H9 (cell line): ENCODE data around the gene ADSL. TPM values are rescaled to one million over a fixed set of nuclear protein-coding genes. Genes with fewer than 3 reads are reported as not detected.

Experiments
- DNase-seq: peaks from one replicate; pipeline ENCODE4 v3.0.0-alpha.2; 2017
- H2AFZ ChIP-seq: one replicate; pipeline ENCODE4 v1.6.1; 2013; ENCODE audit warnings: mild to moderate bottlenecking, low read length, control low read depth, moderate library complexity
- H2AK5ac ChIP-seq: 2 replicates; pipeline ENCODE4 v1.6.1; 2013; ENCODE audit warnings: low read length, control low read depth, mixed read lengths; ENCODE audit not compliant: insufficient read length
- H2BK120ac ChIP-seq: one replicate; pipeline ENCODE4 v1.6.1; 2013; ENCODE audit warnings: low read depth, mild to moderate bottlenecking, low read length, control low read depth, inconsistent platforms; ENCODE audit not compliant: poor library complexity, severe bottlenecking
- H2BK12ac ChIP-seq: 2 replicates; pipeline ENCODE4 v1.6.1; 2013; ENCODE audit warnings: low read length, control low read depth, mixed read lengths, low read depth; ENCODE audit not compliant: insufficient read length
- H2BK15ac ChIP-seq: 2 replicates; pipeline ENCODE4 v1.6.1; 2013; ENCODE audit warnings: low read depth, low read length, control low read depth
- H2BK20ac ChIP-seq: one replicate; pipeline ENCODE4 v1.6.1; 2013; ENCODE audit warnings: low read depth, mild to moderate bottlenecking, low read length, control low read depth, inconsistent platforms; ENCODE audit not compliant: poor library complexity, severe bottlenecking
- H2BK5ac ChIP-seq: 2 replicates; pipeline ENCODE4 v1.6.1; 2013; ENCODE audit warnings: low read length, control low read depth, mixed read lengths; ENCODE audit not compliant: insufficient read length
- H3K14ac ChIP-seq: 2 replicates; pipeline ENCODE4 v1.6.1; 2013; ENCODE audit warnings: low read length, control low read depth; ENCODE audit not compliant: insufficient read depth
- H3K18ac ChIP-seq: 2 replicates; pipeline ENCODE4 v1.6.1; 2013; ENCODE audit warnings: low read depth, mild to moderate bottlenecking, mixed read lengths, low read length, control low read depth; ENCODE audit not compliant: insufficient read length
- H3K23ac ChIP-seq: 2 replicates; pipeline ENCODE4 v1.6.1; 2013; ENCODE audit warnings: low read length, control low read depth, mixed read lengths, low read depth; ENCODE audit not compliant: insufficient read length
- H3K23me2 ChIP-seq: 2 replicates; pipeline ENCODE4 v1.6.1; 2013; ENCODE audit warnings: low read depth, mild to moderate bottlenecking, mixed read lengths, low read length, control low read depth; ENCODE audit not compliant: insufficient read length, poor library complexity, severe bottlenecking
- H3K27ac ChIP-seq: 2 replicates; pipeline ENCODE4 v1.5.1; 2013; ENCODE audit warnings: low read length, control low read depth, mixed read lengths, low read depth; ENCODE audit not compliant: insufficient read length
- H3K27me3 ChIP-seq: 2 replicates; pipeline ENCODE4 v1.6.1; 2013; ENCODE audit warnings: low read length, control low read depth, inconsistent platforms; ENCODE audit not compliant: insufficient read depth
- H3K4ac ChIP-seq: 2 replicates; pipeline ENCODE4 v1.6.1; 2013; ENCODE audit warnings: low read depth, mild to moderate bottlenecking, control low read depth, inconsistent platforms, low read length, moderate library complexity
- H3K4me1 ChIP-seq: 2 replicates; pipeline ENCODE4 v1.6.1; 2013; ENCODE audit warnings: low read length, control low read depth, inconsistent platforms; ENCODE audit not compliant: insufficient read depth
- H3K4me2 ChIP-seq: 2 replicates; pipeline ENCODE4 v1.6.1; 2013; ENCODE audit warnings: low read length, control low read depth, mixed read lengths; ENCODE audit not compliant: insufficient read length, insufficient read depth
- H3K56ac ChIP-seq: 2 replicates; pipeline ENCODE4 v1.6.1; 2013; ENCODE audit warnings: low read depth, mild to moderate bottlenecking, mixed read lengths, low read length, control low read depth; ENCODE audit not compliant: insufficient read length
- H3K79me1 ChIP-seq: 2 replicates; pipeline ENCODE4 v1.6.1; 2013; ENCODE audit warnings: low read depth, mild to moderate bottlenecking, moderate library complexity, low read length, control low read depth, inconsistent platforms; ENCODE audit not compliant: insufficient read depth, poor library complexity, severe bottlenecking
- H3K79me2 ChIP-seq: 2 replicates; pipeline ENCODE4 v1.6.1; 2013; ENCODE audit warnings: low read length, control low read depth, inconsistent platforms; ENCODE audit not compliant: insufficient read depth
- H3K9ac ChIP-seq: 2 replicates; pipeline ENCODE4 v1.6.1; 2013; ENCODE audit warnings: low read length, control low read depth, mixed read lengths; ENCODE audit not compliant: insufficient read length; ENCODE audit errors: extremely low read depth
- H3K9me3 ChIP-seq: one replicate; pipeline ENCODE4 v1.6.1; 2013; ENCODE audit warnings: low read depth, low read length, inconsistent platforms; ENCODE audit not compliant: control insufficient read depth
- H3T11ph ChIP-seq: one replicate; pipeline ENCODE4 v1.6.1; 2013; ENCODE audit warnings: mild to moderate bottlenecking, low read length, control low read depth, inconsistent platforms
- H4K20me1 ChIP-seq: one replicate; pipeline ENCODE4 v1.6.1; 2013; ENCODE audit not compliant: control insufficient read depth, insufficient read length, insufficient read depth
- H4K5ac ChIP-seq: 2 replicates; pipeline ENCODE4 v1.6.1; 2013; ENCODE audit warnings: low read depth, mild to moderate bottlenecking, mixed read lengths, low read length, control low read depth; ENCODE audit not compliant: insufficient read length
- H4K8ac ChIP-seq: replicated peaks from 2 replicates; pipeline ENCODE4 v1.6.1; 2013; ENCODE audit warnings: low read length, control low read depth, mixed read lengths, low read depth; ENCODE audit not compliant: insufficient read length
- H4K91ac ChIP-seq: 2 replicates; pipeline ENCODE4 v1.6.1; 2013; ENCODE audit warnings: low read depth, mild to moderate bottlenecking, moderate library complexity, mixed read lengths, low read length, control low read depth; ENCODE audit not compliant: insufficient read length
- H3K27ac Mint-ChIP-seq, 3 experiments: 2 replicates in 2 of 3; 3 replicates in 1 of 3; pipeline ENCODE4 v1.8.0; 2020 to 2021; ENCODE audit warnings: mixed read lengths in 3 of 3, mild to moderate bottlenecking in 1 of 3, moderate library complexity in 1 of 3
- H3K27me3 Mint-ChIP-seq: 2 replicates; pipeline ENCODE4 v1.8.0; 2021; ENCODE audit warnings: low read depth, mild to moderate bottlenecking, moderate library complexity, mixed read lengths
- H3K36me3 Mint-ChIP-seq, 3 experiments: 2 replicates in 2 of 3; 3 replicates in 1 of 3; pipeline ENCODE4 v1.8.0; 2020 to 2021; ENCODE audit warnings: low read depth in 3 of 3, mixed read lengths in 3 of 3; ENCODE audit not compliant: insufficient read depth in 1 of 3
- H3K4me1 Mint-ChIP-seq, 2 experiments: 2 replicates each; pipeline ENCODE4 v1.8.0; 2020; ENCODE audit warnings: mixed read lengths in 2 of 2
- H3K4me3 Mint-ChIP-seq, 2 experiments: 2 replicates in 1 of 2; 3 replicates in 1 of 2; pipeline ENCODE4 v1.8.0; 2020 to 2021; ENCODE audit warnings: mild to moderate bottlenecking in 2 of 2, mixed read lengths in 2 of 2, moderate library complexity in 1 of 2
- H3K9me3 Mint-ChIP-seq, 2 experiments: 2 replicates in 1 of 2; 3 replicates in 1 of 2; pipeline ENCODE4 v1.8.0; 2020; ENCODE audit warnings: mild to moderate bottlenecking in 2 of 2, mixed read lengths in 2 of 2, moderate library complexity in 1 of 2
- CTCF ChIP-seq: fragments of 200-600 bp; sonication (generic); conservative IDR thresholded peaks from 3 replicates; pipeline ENCODE4 v1.8.0; 2021; ENCODE audit warnings: antibody characterized with exemption, mild to moderate bottlenecking
- WGBS: extraction: QIAGEN DNeasy Blood & Tissue Kit; methylation state at CpG from one replicate; pipeline ENCODE4 v1.1.7; 2013; ENCODE audit warnings: missing lambda C conversion rate, low lambda C conversion rate, mixed read lengths; ENCODE audit not compliant: insufficient read length; ENCODE audit errors: extremely low coverage; 5-methylcytosine and 5-hydroxymethylcytosine counted together
- total RNA-seq: library from RNA; stranded (reverse); gene quantifications from 2 replicates; pipeline ENCODE4 v1.2.1, GENCODE V29; 2021

ADSL gene
- total RNA-seq, 1 experiment from 2014 or later, result 175 TPM

- Histone ChIP-seq H3K4me2 (peak overlapping the region; percentile 98), H2AK5ac (no peak overlapping the region), H2BK15ac (no peak overlapping the region), H3K27me3 (no peaks in the 10 kb centered on the region), H3K18ac (no peak overlapping the region), H4K91ac (no peak overlapping the region), H3K14ac (no peak overlapping the region), H4K20me1 (no peaks in the 10 kb centered on the region), H3T11ph (no peak overlapping the region), H2BK120ac (no peak overlapping the region), H3K23me2 (peaks cover 16% of the 10 kb centered on the region), H3K23ac (no peak overlapping the region), H3K9me3 (no peaks in the 10 kb centered on the region), H3K4ac (no peak overlapping the region), H3K27ac (no peak overlapping the region), H2BK12ac (no peak overlapping the region), H4K8ac (no peak overlapping the region), H2AFZ (no peak overlapping the region), H3K9ac (no peak overlapping the region), H3K56ac (no peak overlapping the region), H3K79me1 (peaks cover 3% of the 10 kb centered on the region), H2BK20ac (no peak overlapping the region), H3K4me1 (no peaks in the 10 kb centered on the region), H3K79me2 (peaks cover 23% of the 10 kb centered on the region; the same call in 1 of the 2 replicates), H4K5ac (no peak overlapping the region), H2BK5ac (no peak overlapping the region)
- no peaks in the 10 kb centered on the region; a peak in 1 of 5 replicates for H3K9me3 Mint-ChIP-seq
- H3K27ac Mint-ChIP-seq, result peak overlapping the region in 1 of 3 experiments; percentile 86; a peak in 3 of 7 replicates
- no peak for DNase-seq
- peaks cover 8% of the 10 kb centered on the region in 2 experiments for H3K4me1 Mint-ChIP-seq
- no CpG with 5 or more reads among the region's 10 CpGs for WGBS
- H3K27me3 Mint-ChIP-seq, result no peaks in the 10 kb centered on the region
- TF ChIP-seq CTCF, result peak; percentile 81
- peaks cover 22 to 53% (median 43%) of the 10 kb centered on the region in 3 experiments; a peak in 6 of 7 replicates for H3K36me3 Mint-ChIP-seq
- peak overlapping the region; percentile 99 for H3K4me3 Mint-ChIP-seq
Observed at GRCh38 chr22:40348025-40348658, 1.8 kb downstream of the ADSL start.
